Measurements from ENCODE around the gene KRT36.

The KRT36 gene

GRCh38 chr17:41521574-41522261, 32.0 kb upstream of the KRT36 start:
- no peak for ATAC-seq

- ATAC-seq, result no peak
Observed at GRCh38 chr17:41520821-41521521, 31.3 kb upstream of the KRT36 start.

- ATAC-seq, result no peak
Observed at GRCh38 chr17:41519501-41520224, 30.0 kb upstream of the KRT36 start.

GRCh38 chr17:41518789-41519449, 29.2 kb upstream of the KRT36 start, which contains the start of gene KRT15:
Gene KRT15 (minus strand): TSS chr17:41518890. CDS start chr17:41518827, 63 bp downstream.
- no peak for ATAC-seq

- no peak for ATAC-seq
Observed at GRCh38 chr17:41518031-41518430, 28.3 kb upstream of the KRT36 start.

- ATAC-seq, result no peak
Observed at GRCh38 chr17:41516830-41517283, 27.1 kb upstream of the KRT36 start.

GRCh38 chr17:41516147-41516829, 26.6 kb upstream of the KRT36 start:
- ATAC-seq, result no peak

- no peak for ATAC-seq
Observed at GRCh38 chr17:41513168-41513547, 23.4 kb upstream of the KRT36 start.

- no peak for ATAC-seq
Observed at GRCh38 chr17:41512546-41513167, 22.9 kb upstream of the KRT36 start.

- ATAC-seq, result no peak
Observed at GRCh38 chr17:41511716-41512115, 22.0 kb upstream of the KRT36 start.

GRCh38 chr17:41511116-41511515, 21.4 kb upstream of the KRT36 start:
- ATAC-seq, result no peak

GRCh38 chr17:41510251-41511065, 20.7 kb upstream of the KRT36 start:
- no peak for ATAC-seq

- no peak for ATAC-seq
Observed at GRCh38 chr17:41507315-41507880, 17.7 kb upstream of the KRT36 start.

GRCh38 chr17:41505809-41506767, 16.4 kb upstream of the KRT36 start:
- ATAC-seq, result no peak

- no peak for ATAC-seq
Observed at GRCh38 chr17:41505007-41505808, 15.5 kb upstream of the KRT36 start, which contains the start of gene KRT13. Gene KRT13 (minus strand): TSS chr17:41505612. CDS start chr17:41505550, 62 bp downstream.

GRCh38 chr17:41504246-41504977, 14.7 kb upstream of the KRT36 start:
- ATAC-seq, result no peak

- ATAC-seq, result no peak
Observed at GRCh38 chr17:41503202-41503601, 13.5 kb upstream of the KRT36 start.

All from activated CD4-positive, CD25-positive, alpha-beta regulatory T cell treated with anti-CD3 and anti-CD28 coated beads, Interleukin-2, amount 50 U/mL, for 24 hours (primary cell).